Measurements from ENCODE around the gene HIBCH.

DNA sequence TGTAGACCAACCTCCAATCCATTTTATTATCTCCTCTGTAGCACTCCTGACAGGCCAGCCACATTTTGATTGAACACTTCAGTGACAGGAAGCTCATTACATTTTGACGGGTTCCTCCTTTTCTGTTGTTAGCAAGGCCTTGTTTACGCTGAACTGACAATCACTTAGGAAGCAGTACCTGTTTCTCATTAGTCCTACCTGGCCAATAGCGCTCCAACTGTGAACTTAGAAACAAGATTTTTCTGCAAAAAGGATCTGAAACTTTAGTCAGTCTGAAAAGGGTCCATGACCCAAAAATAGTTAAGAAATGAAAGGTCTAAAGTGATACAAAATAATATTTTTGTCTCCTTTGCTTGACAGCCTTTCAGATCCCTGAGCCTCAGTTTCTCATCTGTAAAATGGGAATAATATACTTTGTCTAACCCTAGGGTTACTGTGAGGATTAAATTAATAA is 137.5 kb downstream of the HIBCH start:
- TF ChIP-seq, protein P1, sequence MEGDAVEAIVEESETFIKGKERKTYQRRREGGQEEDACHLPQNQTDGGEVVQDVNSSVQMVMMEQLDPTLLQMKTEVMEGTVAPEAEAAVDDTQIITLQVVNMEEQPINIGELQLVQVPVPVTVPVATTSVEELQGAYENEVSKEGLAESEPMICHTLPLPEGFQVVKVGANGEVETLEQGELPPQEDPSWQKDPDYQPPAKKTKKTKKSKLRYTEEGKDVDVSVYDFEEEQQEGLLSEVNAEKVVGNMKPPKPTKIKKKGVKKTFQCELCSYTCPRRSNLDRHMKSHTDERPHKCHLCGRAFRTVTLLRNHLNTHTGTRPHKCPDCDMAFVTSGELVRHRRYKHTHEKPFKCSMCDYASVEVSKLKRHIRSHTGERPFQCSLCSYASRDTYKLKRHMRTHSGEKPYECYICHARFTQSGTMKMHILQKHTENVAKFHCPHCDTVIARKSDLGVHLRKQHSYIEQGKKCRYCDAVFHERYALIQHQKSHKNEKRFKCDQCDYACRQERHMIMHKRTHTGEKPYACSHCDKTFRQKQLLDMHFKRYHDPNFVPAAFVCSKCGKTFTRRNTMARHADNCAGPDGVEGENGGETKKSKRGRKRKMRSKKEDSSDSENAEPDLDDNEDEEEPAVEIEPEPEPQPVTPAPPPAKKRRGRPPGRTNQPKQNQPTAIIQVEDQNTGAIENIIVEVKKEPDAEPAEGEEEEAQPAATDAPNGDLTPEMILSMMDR (conservative IDR thresholded peaks at IDR 0.05), result no peak
- TF ChIP-seq ZFX (IDR thresholded peaks at IDR 0.05), result no peak
